ENCODE results near the gene SLC9A9.

- no peak for TF ChIP-seq CTCF (IDR thresholded peaks at IDR 0.05 in 4 of 5, conservative IDR thresholded peaks at IDR 0.05 in 1 of 5)
- no peak for TF ChIP-seq POLR2A (IDR thresholded peaks at IDR 0.05)
Measured at GRCh38 chr3:143791386-143791785, 56.9 kb downstream of the SLC9A9 start.
